GM21447 (cell line): ENCODE data around the gene FGF4.

Experiments
- ATAC-seq: cut with Tn5 transposase; IDR thresholded peaks from one replicate; pipeline ENCODE4 v1.9.1; 2021; ENCODE audit not compliant: unreplicated experiment

FGF4 gene

GRCh38 chr11:69726481-69726880 lies 48.7 kb downstream of the FGF4 start:
- no peak for ATAC-seq

DNA sequence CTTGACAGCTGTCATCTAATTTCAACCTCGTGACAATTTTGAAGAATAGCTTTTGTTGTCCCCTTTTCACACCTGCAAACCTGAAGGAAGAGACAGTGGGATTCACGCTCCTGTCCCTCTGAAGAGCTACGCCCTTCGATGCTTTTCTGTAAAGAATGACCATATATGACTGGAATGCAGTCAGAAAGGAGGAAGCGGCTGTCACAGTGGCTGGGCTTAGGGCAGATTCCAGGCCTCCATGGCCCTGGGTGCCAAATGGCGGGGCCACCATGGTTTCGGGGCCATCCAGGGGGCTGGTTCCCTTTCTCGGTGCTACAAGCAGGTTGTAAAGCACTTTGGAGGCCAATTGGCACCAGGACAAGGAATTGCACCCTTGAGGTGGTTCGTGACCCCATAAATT lies 49.1 kb downstream of the FGF4 start:
- ATAC-seq, result no peak

DNA sequence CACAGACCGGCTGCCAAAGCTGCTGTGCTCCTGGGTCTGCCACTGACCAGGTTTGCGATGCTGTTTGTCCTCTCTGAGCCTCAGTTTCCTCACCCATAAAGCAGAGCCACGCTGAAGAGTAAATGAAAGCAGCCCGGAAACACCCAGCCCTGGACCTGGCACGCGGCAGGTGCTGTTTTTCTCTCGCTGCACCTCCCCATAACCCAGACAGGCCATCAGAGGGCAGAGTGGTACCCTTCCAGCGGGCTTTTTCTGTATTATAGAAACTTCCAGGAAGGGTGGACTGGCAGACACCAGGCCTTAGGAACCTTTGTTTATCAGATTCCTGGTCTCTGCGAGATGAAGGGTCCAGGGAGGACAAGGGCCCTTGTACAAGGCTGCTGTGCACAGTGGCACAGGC lies 53.4 kb downstream of the FGF4 start:
- ATAC-seq, result no peak

DNA sequence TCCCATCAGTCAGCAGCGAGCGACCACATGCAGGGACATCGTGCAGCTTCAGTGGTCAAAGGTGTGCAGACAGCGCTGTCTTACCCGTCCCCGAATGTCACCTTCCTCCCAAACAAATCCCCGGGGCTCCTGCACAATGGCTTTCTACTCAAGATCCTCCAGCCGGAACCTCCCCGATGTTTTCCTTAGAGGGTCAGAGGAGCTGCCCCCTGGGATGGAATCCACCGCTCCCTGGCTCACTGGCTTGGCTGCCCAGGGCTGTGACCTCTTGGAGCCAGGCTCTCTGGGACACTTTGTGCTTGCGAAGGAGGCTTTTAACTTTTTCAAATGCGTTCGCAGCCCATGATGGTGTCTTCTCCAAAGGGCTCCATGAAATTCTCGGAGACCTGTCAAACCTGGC lies 54.0 kb downstream of the FGF4 start:
- no peak for ATAC-seq
